Choroid plexus epithelial cell (primary cell): ENCODE data around the gene RSPH1.
A peak's percentile ranks its signal among the peaks of the same experiment; 100 is the strongest.

Experiments
- DNase-seq: peaks from one replicate; pipeline ENCODE4 v3.0.0-alpha.2; 2010; ENCODE audit warnings: low read depth
- H3K4me3 ChIP-seq: 2 replicates; pipeline ENCODE4 v1.5.1; 2011; ENCODE audit warnings: low read depth, mild to moderate bottlenecking, control low read depth, low read length, moderate library complexity
- CTCF ChIP-seq: conservative IDR thresholded peaks from 2 replicates; pipeline ENCODE4 v1.5.1; 2011; ENCODE audit warnings: low read depth, mild to moderate bottlenecking, control low read depth, inconsistent platforms, low read length, moderate library complexity

The RSPH1 gene

GRCh38 chr21:42479582-42479981 is 16.4 kb downstream of the RSPH1 start:
- no peak for DNase-seq
- TF ChIP-seq CTCF, result no peak
- no peak overlapping the region for H3K4me3 ChIP-seq

- TF ChIP-seq CTCF, result no peak
- no peak overlapping the region for H3K4me3 ChIP-seq
- no peak for DNase-seq
These were observed 17.5 kb downstream of the RSPH1 start for GRCh38 chr21:42478504-42478903.

- DNase-seq, result no peak
- no peak for TF ChIP-seq CTCF
- H3K4me3 ChIP-seq, result no peak overlapping the region
These were observed 19.4 kb downstream of the RSPH1 start for GRCh38 chr21:42476388-42477331.

- no peak for DNase-seq
- no peak overlapping the region for H3K4me3 ChIP-seq
- no peak for TF ChIP-seq CTCF
These were observed 20.3 kb downstream of the RSPH1 start for GRCh38 chr21:42475526-42476387.

GRCh38 chr21:42475036-42475435 is 21.0 kb downstream of the RSPH1 start:
- no peak overlapping the region for H3K4me3 ChIP-seq
- no peak for DNase-seq
- TF ChIP-seq CTCF, result no peak

- no peak overlapping the region for H3K4me3 ChIP-seq
- TF ChIP-seq CTCF, result no peak
- peak; percentile 15 for DNase-seq
These were observed 21.8 kb downstream of the RSPH1 start for GRCh38 chr21:42474043-42474831.
